B cell (primary cell): Measurements from ENCODE around the gene LGALS14. TPM values are rescaled to one million over a fixed set of nuclear protein-coding genes. Genes with fewer than 3 reads are reported as not detected.

Experiments
- ATAC-seq: fragments of 200-7000 bp; cut with Tn5 transposase; one replicate; pipeline ENCODE4 v1.10.0; 2021; ENCODE audit warnings: low read depth, mild to moderate bottlenecking, moderate number of reproducible peaks, moderate library complexity
- CTCF ChIA-PET: fragments of 350-600 bp; sonication (Branson Sonifier 250); formaldehyde crosslinking; loops from one replicate; lab custom pipeline; 2021; ENCODE audit warnings: antibody characterized with exemption, inconsistent platforms; lab: Charles Lee
- POLR2A ChIA-PET: fragments of 350-600 bp; sonication (Branson Sonifier 250); formaldehyde crosslinking; loops from one replicate; lab custom pipeline; 2021; ENCODE audit warnings: antibody characterized with exemption; lab: Charles Lee
- DNase-seq: peaks from one replicate; pipeline ENCODE4 v3.0.0; 2013
- H2AFZ ChIP-seq: 2 replicates; pipeline ENCODE4 v1.6.1; 2012; ENCODE audit warnings: mild to moderate bottlenecking, low read depth, low read length; ENCODE audit not compliant: insufficient read depth, poor library complexity, severe bottlenecking
- H3K27ac ChIP-seq, 2 donors: 1 replicate in 1 of 2; 2 replicates in 1 of 2; pipeline ENCODE4 v1.5.1; 2012 to 2013; ENCODE audit warnings: low read length in 2 of 2, mild to moderate bottlenecking in 2 of 2, moderate library complexity in 1 of 2
- H3K27me3 ChIP-seq, 4 experiments: fragments of 200-600 bp in 1 of 4; sonication (generic) in 1 of 4; replicated peaks in 1 of 4; 1 replicate in 2 of 4; 2 replicates in 2 of 4; pipeline versions ENCODE4 v1.6.1 to v1.7.0; 2013 to 2016; ENCODE audit warnings: low read length in 3 of 4, mild to moderate bottlenecking in 2 of 4, mixed read lengths in 1 of 4, moderate library complexity in 1 of 4; ENCODE audit not compliant: insufficient read depth in 4 of 4, control insufficient read depth in 3 of 4; ENCODE audit errors: control extremely low read depth in 1 of 4
- H3K36me3 ChIP-seq, 2 experiments: replicated peaks in 1 of 2; 1 replicate in 1 of 2; 2 replicates in 1 of 2; pipeline versions ENCODE4 v1.6.1 to v1.7.1; 2013; ENCODE audit warnings: low read length in 1 of 2; ENCODE audit not compliant: insufficient read depth in 2 of 2, control insufficient read depth in 1 of 2; ENCODE audit errors: control extremely low read depth in 1 of 2, extremely low read depth in 1 of 2
- H3K4me1 ChIP-seq, 2 donors: fragments of 200-600 bp in 1 of 2; sonication (generic) in 1 of 2; 1 replicate in 1 of 2; 2 replicates in 1 of 2; pipeline versions ENCODE4 v1.5.1 to v1.6.1; 2013 to 2017; ENCODE audit warnings: low read length in 2 of 2; ENCODE audit not compliant: control insufficient read depth in 2 of 2, insufficient read depth in 2 of 2
- H3K4me2 ChIP-seq: replicated peaks from 2 replicates; pipeline ENCODE3; 2012; ENCODE audit warnings: mild to moderate bottlenecking, low read depth, low read length; ENCODE audit not compliant: poor library complexity, severe bottlenecking
- H3K4me3 ChIP-seq, 5 experiments: fragments of 200-600 bp in 1 of 5; sonication (generic) in 1 of 5; 1 replicate in 3 of 5; 2 replicates in 2 of 5; pipeline versions ENCODE4 v1.5.1 to v1.7.0; 2011 to 2016; ENCODE audit warnings: low read length in 4 of 5, mild to moderate bottlenecking in 4 of 5, low read depth in 2 of 5, control low read depth in 1 of 5, moderate library complexity in 1 of 5; ENCODE audit not compliant: insufficient read depth in 1 of 5; ENCODE audit errors: control extremely low read depth in 1 of 5, extremely low read depth in 1 of 5
- H3K79me2 ChIP-seq: fragments of 200-600 bp; sonication (generic); one replicate; pipeline ENCODE4 v1.6.0; 2016; ENCODE audit warnings: low read length; ENCODE audit not compliant: control insufficient read depth, insufficient read depth
- H3K9ac ChIP-seq: fragments of 200-600 bp; sonication (generic); 2 replicates; pipeline ENCODE4 v1.6.1; 2017; ENCODE audit warnings: mild to moderate bottlenecking, low read length, moderate library complexity
- H3K9me3 ChIP-seq, 3 donors: one replicate each; pipeline versions ENCODE4 v1.6.1 to v1.7.1; 2013; ENCODE audit warnings: low read length in 2 of 3; ENCODE audit not compliant: control insufficient read depth in 2 of 3, insufficient read depth in 1 of 3; ENCODE audit errors: control extremely low read depth in 1 of 3
- H4K20me1 ChIP-seq: 2 replicates; pipeline ENCODE4 v1.6.0; 2012; ENCODE audit warnings: mild to moderate bottlenecking, low read length; ENCODE audit not compliant: insufficient read depth, control insufficient read depth, poor library complexity, severe bottlenecking
- H3K27ac Mint-ChIP-seq: one replicate; pipeline ENCODE4 v1.8.0; 2021; ENCODE audit warnings: mixed read lengths
- H3K27me3 Mint-ChIP-seq: one replicate; pipeline ENCODE4 v1.8.0; 2021; ENCODE audit warnings: mixed read lengths
- H3K4me1 Mint-ChIP-seq: one replicate; pipeline ENCODE4 v1.8.0; 2021; ENCODE audit warnings: mixed read lengths
- H3K4me3 Mint-ChIP-seq: one replicate; pipeline ENCODE4 v1.8.0; 2021; ENCODE audit warnings: mixed read lengths
- H3K9me3 Mint-ChIP-seq: one replicate; pipeline ENCODE4 v1.8.0; 2022; ENCODE audit warnings: mixed read lengths; ENCODE audit not compliant: insufficient read depth
- CTCF ChIP-seq: fragments of 200-600 bp; IDR thresholded peaks from one replicate; pipeline ENCODE4 v1.8.0; 2022; ENCODE audit warnings: antibody characterized with exemption, mild to moderate bottlenecking
- EZH2 ChIP-seq: IDR thresholded peaks from 2 replicates; pipeline ENCODE4 v1.6.1; 2012; ENCODE audit warnings: borderline replicate concordance, low read depth, mild to moderate bottlenecking, moderate library complexity, low read length; ENCODE audit not compliant: insufficient read depth, poor library complexity, severe bottlenecking
- whole genome bisulfite sequencing: methylation state at CpG from one replicate; pipeline ENCODE4 v1.1.5; 2013; ENCODE audit warnings: missing lambda C conversion rate; ENCODE audit not compliant: insufficient coverage; 5-methylcytosine and 5-hydroxymethylcytosine counted together
- intact Hi-C: fragments of 100-400 bp; cut with micrococcal nuclease; formaldehyde crosslinking; loops from one replicate; pipeline ENCODE4 v1.10.0; 2022
- polyA plus RNA-seq: library from polyadenylated mRNA; depleted of rRNA; stranded (reverse); fragments of >200 nt; gene quantifications from 2 replicates; pipeline ENCODE4 v1.2.3, GENCODE V29; 2012
- total RNA-seq, 2 donors: library from RNA; stranded (reverse); fragments of 120-200 nt in 1 of 2; gene quantifications; 1 replicate in 1 of 2; 2 replicates in 1 of 2; pipeline versions ENCODE4 v1.2.3 to v1.2.4, GENCODE V29; 2013 to 2022

LGALS14 gene
- total and polyA plus RNA-seq, 2 donors (not counting 1 experiment from before 2014, with no cell fraction given): not detected

- H3K4me1 ChIP-seq: peaks cover 0 to 3% of the 10 kb centered on the region in 2 donors
- ChIA-PET CTCF (interaction anchor here (0.9 to 6.7 kb wide), 7 partner anchors 111 to 619 kb away, joined by 3 to 91 read pairs (median 7); no protein-coding TSS in a partner anchor), POLR2A (no interaction called here)
- no peaks in the 10 kb centered on the region for H3K36me3 ChIP-seq
- H3K9me3 ChIP-seq: peaks cover 0 to 3% (median 0%) of the 10 kb centered on the region in 3 donors
- Mint-ChIP-seq H3K4me1 (peaks cover 4% of the 10 kb centered on the region), H3K27ac (no peak overlapping the region), H3K27me3 (peaks cover 38% of the 10 kb centered on the region), H3K9me3 (peaks cover 2% of the 10 kb centered on the region), H3K4me3 (no peak overlapping the region)
- no peak overlapping the region for H3K4me2 ChIP-seq
- 14% methylated on average over 1 of the region's 4 CpGs for WGBS
- no peak overlapping the region for H3K27ac ChIP-seq
- no peak overlapping the region for H3K4me3 ChIP-seq
- H3K9ac ChIP-seq: no peak overlapping the region
- H3K27me3 ChIP-seq: peaks cover 0 to 9% (median 4%) of the 10 kb centered on the region in 4 experiments
- TF ChIP-seq EZH2: no peak
- no peak for TF ChIP-seq CTCF
- intact Hi-C loops: loop anchor here (5.0 kb wide), 2 partner anchors 171 to 459 kb away; no protein-coding TSS in a partner anchor
- no peaks in the 10 kb centered on the region for H3K79me2 ChIP-seq
- no peak overlapping the region for H2AFZ ChIP-seq
- DNase-seq (no peak), ATAC-seq (no peak)
- no peaks in the 10 kb centered on the region for H4K20me1 ChIP-seq
Measured at GRCh38 chr19:39670998-39671397, 33.3 kb upstream of the LGALS14 start.

- ChIA-PET POLR2A (no interaction called here), CTCF (interaction anchor here (0.9 to 6.7 kb wide), 14 partner anchors 9 to 621 kb away, joined by 3 to 91 read pairs (median 3); no protein-coding TSS in a partner anchor)
- Mint-ChIP-seq H3K9me3 (no peaks in the 10 kb centered on the region), H3K4me1 (peaks cover 4% of the 10 kb centered on the region), H3K27ac (no peak overlapping the region), H3K27me3 (peaks cover 33% of the 10 kb centered on the region), H3K4me3 (no peak overlapping the region)
- H2AFZ ChIP-seq: peak overlapping the region; percentile 32
- H3K36me3 ChIP-seq: no peaks in the 10 kb centered on the region
- H3K27me3 ChIP-seq: peaks cover 0 to 12% (median 4%) of the 10 kb centered on the region in 4 experiments
- H3K9me3 ChIP-seq: no peaks in the 10 kb centered on the region
- TF ChIP-seq EZH2 (no peak), CTCF (peak; percentile 72)
- no peaks in the 10 kb centered on the region for H4K20me1 ChIP-seq
- intact Hi-C loops: loop anchor here (5.0 kb wide), 2 partner anchors 170 to 460 kb away; no protein-coding TSS in a partner anchor
- H3K9ac ChIP-seq: no peak overlapping the region
- DNase-seq (peak; percentile 75), ATAC-seq (peak; percentile 51)
- H3K4me1 ChIP-seq: peaks cover 0 to 3% of the 10 kb centered on the region in 2 donors
- H3K27ac ChIP-seq: no peak overlapping the region
- H3K79me2 ChIP-seq: no peaks in the 10 kb centered on the region
- H3K4me3 ChIP-seq: no peak overlapping the region
- 0% methylated on average over 6 of the region's 9 CpGs for WGBS
- no peak overlapping the region for H3K4me2 ChIP-seq
Measured at GRCh38 chr19:39671739-39672363, 32.4 kb upstream of the LGALS14 start.
